ENCODE results near the gene KRT15. TPM values are rescaled to one million over a fixed set of nuclear protein-coding genes. Genes with fewer than 3 reads are reported as not detected.

KRT15 gene
- total RNA-seq (ENCODE audit: low replicate concordance): 0.35 and 0.90 TPM in 2 replicates

DNA sequence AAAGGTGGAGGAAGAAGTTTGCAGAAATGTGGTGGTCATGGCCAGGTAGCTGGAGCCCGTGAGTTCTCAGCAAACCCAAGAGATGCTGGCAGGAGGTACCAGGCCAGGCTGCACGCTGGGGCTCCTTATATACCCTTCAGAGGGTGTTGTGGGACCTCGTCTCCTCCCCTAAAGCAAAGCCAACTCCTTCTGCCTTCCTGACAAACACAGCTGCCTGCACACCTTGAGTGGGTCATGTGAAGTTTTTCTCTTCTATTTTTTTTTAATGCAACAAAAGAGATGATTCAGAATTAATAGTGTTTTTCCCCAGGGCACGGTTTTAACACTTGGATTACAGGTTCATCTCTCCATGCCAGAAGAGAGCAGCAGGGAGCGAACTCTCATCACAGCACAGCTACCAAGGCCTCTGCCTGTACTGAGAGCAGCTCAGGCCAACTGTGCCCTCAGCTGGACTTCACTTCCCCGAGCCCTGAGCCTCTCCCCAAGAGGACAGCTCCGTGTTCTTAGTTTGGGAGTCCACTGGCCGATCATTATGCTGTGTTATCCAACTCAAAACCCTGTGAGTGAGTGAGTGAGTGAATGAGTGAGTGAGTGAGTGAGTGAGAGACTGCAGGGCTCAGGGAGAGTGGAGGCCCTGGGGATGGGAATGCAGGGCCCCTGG, at the start of gene KRT15:
Gene KRT15, minus strand, starts transcription at position 102 of the 661 bp plus-strand sequence. Its CDS starts 63 bp downstream, at position 39.

DNA sequence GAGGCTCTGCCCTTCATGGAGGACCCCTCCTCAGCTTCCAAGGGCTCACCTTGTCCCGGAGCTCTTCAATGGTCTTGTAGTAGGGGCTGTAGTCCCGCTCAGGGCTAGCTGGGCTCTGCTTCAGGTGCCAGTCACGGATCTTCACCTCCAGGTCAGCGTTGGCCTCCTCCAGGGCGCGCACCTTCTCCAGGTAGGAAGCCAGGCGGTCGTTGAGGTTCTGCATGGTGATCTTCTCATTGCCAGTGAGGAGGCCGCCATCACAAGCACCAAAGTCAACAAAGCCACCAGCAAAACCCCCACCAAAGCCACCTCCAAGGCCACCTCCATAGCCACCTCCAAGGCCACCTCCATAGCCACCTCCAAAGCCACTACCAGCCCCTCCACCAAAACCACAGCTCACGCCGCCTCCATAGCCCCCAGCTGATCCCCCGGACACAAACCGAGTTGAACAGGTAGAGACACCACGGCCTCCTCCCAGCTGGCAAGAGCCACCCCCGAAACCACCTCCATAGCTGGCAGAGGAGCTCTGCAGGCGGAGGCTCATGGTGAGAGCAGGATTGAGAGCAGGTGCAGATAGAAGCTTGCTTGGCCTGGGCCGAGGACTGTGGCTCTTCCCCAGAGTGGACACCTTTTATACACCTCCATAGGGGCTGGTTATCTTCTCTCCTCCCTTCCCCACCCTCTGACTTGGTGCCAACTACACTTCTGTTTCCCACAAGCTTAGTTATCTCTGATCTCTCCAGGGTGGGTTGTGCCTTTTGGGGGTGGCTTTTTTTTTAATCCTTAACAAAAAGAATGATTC, 13.5 kb downstream of the KRT15 start, which contains the start of gene KRT13:
Gene KRT13, minus strand, starts transcription at position 606 of the 802 bp plus-strand sequence. Its CDS starts 62 bp downstream, at position 544.

DNA sequence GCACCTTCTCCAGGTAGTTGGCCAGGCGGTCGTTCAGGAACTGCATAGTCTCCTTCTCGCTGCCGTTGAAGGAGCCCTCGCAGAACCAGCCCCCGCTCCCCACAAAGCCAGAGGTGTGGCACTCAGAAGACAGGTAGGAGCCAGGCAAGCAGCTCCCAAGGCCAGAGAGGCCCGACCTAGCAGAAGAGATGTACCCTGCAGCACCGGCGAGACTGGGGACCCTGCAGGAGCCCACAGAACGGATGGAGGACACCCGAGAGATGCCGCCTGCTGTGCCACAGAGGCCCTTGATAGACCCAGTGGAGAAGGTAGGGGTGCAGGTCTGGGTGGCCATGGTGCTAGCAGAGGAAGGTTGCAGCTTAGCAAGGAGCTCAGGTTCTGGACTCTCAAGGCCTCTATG, 29.2 kb downstream of the KRT15 start, which contains the start of gene KRT36:
Gene KRT36, minus strand, starts transcription at position 380 of the 400 bp plus-strand sequence. Its CDS starts 46 bp downstream, at position 334.

DNA sequence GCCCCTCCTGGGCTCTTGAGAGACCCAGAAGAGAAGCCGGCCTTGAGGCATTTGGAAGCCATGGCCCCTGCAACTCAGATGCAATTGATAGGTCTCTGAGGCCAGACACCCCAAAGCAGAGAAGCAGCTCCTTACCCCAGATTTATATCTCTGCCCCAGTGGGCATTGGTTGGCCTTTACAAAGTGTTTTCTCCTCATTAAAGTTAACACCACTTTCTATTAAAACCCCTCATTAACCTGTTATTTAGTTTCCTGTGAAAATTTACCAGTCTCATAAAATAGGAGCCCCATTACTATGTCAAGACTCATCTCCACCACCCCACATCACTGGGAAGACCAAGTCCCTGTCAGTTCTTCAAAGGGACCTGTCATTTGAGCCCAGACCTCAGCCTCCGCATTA, 37.7 kb downstream of the KRT15 start, which contains the start of gene KRT35:
Gene KRT35, minus strand, starts transcription at position 116 of the 400 bp plus-strand sequence. Its CDS starts 54 bp downstream, at position 62.

DNA sequence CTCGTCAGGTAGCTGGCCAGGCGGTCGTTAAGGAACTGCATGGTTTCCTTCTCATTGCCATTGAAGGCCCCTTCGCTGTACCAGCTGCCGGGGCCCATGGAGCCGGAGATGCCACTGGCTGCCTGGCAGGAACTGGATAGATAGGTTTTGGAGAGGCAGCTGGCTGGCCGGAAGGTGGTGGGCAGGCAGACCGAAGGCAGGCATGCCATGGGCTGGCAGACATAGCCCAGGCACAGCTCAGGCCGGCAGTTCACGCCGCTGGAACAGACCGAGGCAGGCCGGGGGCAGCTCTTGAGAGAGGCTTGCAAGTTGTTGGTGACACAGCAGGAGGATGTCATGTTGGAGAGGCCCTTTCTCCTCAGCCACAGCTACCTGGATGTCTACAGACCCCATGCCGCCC, 51.7 kb downstream of the KRT15 start, which contains the start of gene KRT32:
Gene KRT32, minus strand, starts transcription at position 399 of the 400 bp plus-strand sequence. Its CDS starts 61 bp downstream, at position 338.

Other genes with a start within 250 kb of the KRT15 start
- not detected in 2 replicates for gene KRTAP9-7, start 243.2 kb downstream of the KRT15 start, total RNA-seq (ENCODE audit: low replicate concordance)
- gene KRTAP29-1, start 216.0 kb downstream of the KRT15 start, total RNA-seq (ENCODE audit: low replicate concordance): not detected in 2 replicates
- not detected in 2 replicates for gene KRTAP16-1, start 209.6 kb downstream of the KRT15 start, total RNA-seq (ENCODE audit: low replicate concordance)
- not detected in 2 replicates for gene KRTAP17-1, start 203.2 kb downstream of the KRT15 start, total RNA-seq (ENCODE audit: low replicate concordance)
- gene KRT33A, start 168.1 kb downstream of the KRT15 start, total RNA-seq (ENCODE audit: low replicate concordance): not detected in 2 replicates
- not detected in 2 replicates for gene KRT33B, start 149.1 kb downstream of the KRT15 start, total RNA-seq (ENCODE audit: low replicate concordance)
- under 0.01 TPM in 1 of 2 replicates, not detected in the other for gene KRT34, start 136.6 kb downstream of the KRT15 start, total RNA-seq (ENCODE audit: low replicate concordance)
- gene KRT31, start 121.3 kb downstream of the KRT15 start, total RNA-seq (ENCODE audit: low replicate concordance): not detected in 2 replicates
- not detected in 2 replicates for gene KRT37, start 94.3 kb downstream of the KRT15 start, total RNA-seq (ENCODE audit: low replicate concordance)
- gene KRT38, start 77.9 kb downstream of the KRT15 start, total RNA-seq (ENCODE audit: low replicate concordance): under 0.01 TPM in 1 of 2 replicates, not detected in the other
- not detected in 2 replicates for gene KRT32, start 51.5 kb downstream of the KRT15 start, total RNA-seq (ENCODE audit: low replicate concordance)
- gene KRT35, start 37.7 kb downstream of the KRT15 start, total RNA-seq (ENCODE audit: low replicate concordance): not detected in 2 replicates
- 0.08 and 0.12 TPM in 2 replicates for gene KRT36, start 29.0 kb downstream of the KRT15 start, total RNA-seq (ENCODE audit: low replicate concordance)
- not detected in 2 replicates for gene KRT13, start 13.3 kb downstream of the KRT15 start, total RNA-seq (ENCODE audit: low replicate concordance)
- 8.8 and 47.4 TPM in 2 replicates for gene KRT19, start 9.4 kb upstream of the KRT15 start, total RNA-seq (ENCODE audit: low replicate concordance)
- not detected in 2 replicates for gene KRT9, start 53.2 kb upstream of the KRT15 start, total RNA-seq (ENCODE audit: low replicate concordance)
- 0.23 TPM in 1 of 2 replicates, not detected in the other for gene KRT14, start 68.0 kb upstream of the KRT15 start, total RNA-seq (ENCODE audit: low replicate concordance)
- gene KRT16, start 93.9 kb upstream of the KRT15 start, total RNA-seq (ENCODE audit: low replicate concordance): 0.15 and 0.35 TPM in 2 replicates
- gene KRT17, start 105.7 kb upstream of the KRT15 start, total RNA-seq (ENCODE audit: low replicate concordance): 0.47 and 4.3 TPM in 2 replicates
- 82.7 and 93.4 TPM in 2 replicates for gene EIF1, start 170.0 kb upstream of the KRT15 start, total RNA-seq (ENCODE audit: low replicate concordance)
- gene GAST, start 193.4 kb upstream of the KRT15 start, total RNA-seq (ENCODE audit: low replicate concordance): not detected in 2 replicates
- 0.08 and 0.12 TPM in 2 replicates for gene HAP1, start 215.8 kb upstream of the KRT15 start, total RNA-seq (ENCODE audit: low replicate concordance)

Data from smooth muscle cell of the coronary artery (primary cell).